ENCODE data around the gene GBP3. TPM values are rescaled to one million over a fixed set of nuclear protein-coding genes. Genes with fewer than 3 reads are reported as not detected.
A peak's percentile ranks its signal among the peaks of the same experiment; 100 is the strongest.

Gene GBP3
- total and polyA plus RNA-seq, 8 donors, result 2.1 to 18.4 (median 3.9) TPM

- H3K4me3 ChIP-seq, result no peak overlapping the region
- TF ChIP-seq CTCF (IDR thresholded peaks at IDR 0.05), result no peak
Measured at GRCh38 chr1:89044970-89045721, 22.5 kb upstream of the GBP3 start.

GRCh38 chr1:89043940-89044339 is 21.3 kb upstream of the GBP3 start:
- H3K4me1 ChIP-seq, result no peaks in the 10 kb centered on the region
- no peaks in the 10 kb centered on the region for H3K36me3 ChIP-seq
- no peak for FAIRE-seq
- TF ChIP-seq CTCF (IDR thresholded peaks at IDR 0.05), result no peak
- WGBS, 2 donors, result 78 to 80% methylated on average over 5 of the region's 5 CpGs
- H3K9me3 ChIP-seq, result no peaks in the 10 kb centered on the region
- DNase-seq, result peak in 1 of 6 donors; percentile 34
- intact Hi-C loops (cut with DNase I), result no loop called here
- H3K27me3 ChIP-seq, result no peaks in the 10 kb centered on the region
- no peak overlapping the region for H3K4me3 ChIP-seq
- no peak overlapping the region for H3K27ac ChIP-seq
- ATAC-seq, result no peak

More at GRCh38 chr1:89044970-89045721, 22.5 kb upstream of the GBP3 start:
- WGBS, 2 donors, result 47 to 51% methylated on average over 2 of the region's 2 CpGs
- H3K9me3 ChIP-seq, result no peaks in the 10 kb centered on the region
- no peaks in the 10 kb centered on the region for H3K27me3 ChIP-seq
- no peaks in the 10 kb centered on the region for H3K4me1 ChIP-seq
- FAIRE-seq (peak; percentile 47), ATAC-seq (peak in 2 of 4 donors; percentile 35 to 49), DNase-seq (no peak)
- no peak overlapping the region for H3K27ac ChIP-seq
- intact Hi-C loops (cut with DNase I), result no loop called here
- H3K36me3 ChIP-seq, result no peaks in the 10 kb centered on the region

GRCh38 chr1:89042491-89042890 is 19.8 kb upstream of the GBP3 start:
- H3K4me3 ChIP-seq, result no peak overlapping the region
- peak in 1 of 6 donors; percentile 31 for DNase-seq
- FAIRE-seq, result no peak
- H3K36me3 ChIP-seq, result no peaks in the 10 kb centered on the region
- no peaks in the 10 kb centered on the region for H3K27me3 ChIP-seq
- no peaks in the 10 kb centered on the region for H3K9me3 ChIP-seq
- TF ChIP-seq CTCF (IDR thresholded peaks at IDR 0.05), result no peak
- intact Hi-C loops (cut with DNase I), result no loop called here
- ATAC-seq, result no peak
- WGBS, 2 donors, result 94 to 96% methylated on average over 7 of the region's 7 CpGs
- H3K4me1 ChIP-seq, result no peaks in the 10 kb centered on the region
- no peak overlapping the region for H3K27ac ChIP-seq

GRCh38 chr1:89041721-89042120 is 19.1 kb upstream of the GBP3 start:
- no peak for TF ChIP-seq CTCF (IDR thresholded peaks at IDR 0.05)
- WGBS, 2 donors, result 85% methylated on average over 1 of the region's 1 CpG
- no peak for DNase-seq

GRCh38 chr1:89041119-89041641 is 18.5 kb upstream of the GBP3 start:
- intact Hi-C loops (cut with DNase I), result no loop called here
- FAIRE-seq, result no peak

More at GRCh38 chr1:89041721-89042120, 19.1 kb upstream of the GBP3 start:
- no peaks in the 10 kb centered on the region for H3K4me1 ChIP-seq
- H3K27me3 ChIP-seq, result no peaks in the 10 kb centered on the region
- no peak overlapping the region for H3K27ac ChIP-seq
- H3K9me3 ChIP-seq, result no peaks in the 10 kb centered on the region
- ATAC-seq, result no peak
- intact Hi-C loops (cut with DNase I), result no loop called here
- no peak overlapping the region for H3K4me3 ChIP-seq
- FAIRE-seq, result no peak
- no peaks in the 10 kb centered on the region for H3K36me3 ChIP-seq

More at GRCh38 chr1:89041119-89041641, 18.5 kb upstream of the GBP3 start:
- no peak for DNase-seq
- Histone ChIP-seq H3K27me3 (no peaks in the 10 kb centered on the region), H3K9me3 (no peaks in the 10 kb centered on the region), H3K36me3 (no peaks in the 10 kb centered on the region), H3K4me1 (no peaks in the 10 kb centered on the region), H3K27ac (no peak overlapping the region), H3K4me3 (no peak overlapping the region)
- TF ChIP-seq CTCF (IDR thresholded peaks at IDR 0.05), result no peak
- WGBS, 2 donors, result 68 to 70% methylated on average over 3 of the region's 3 CpGs
- no peak for ATAC-seq

Measured in pancreas (tissue), 10 donors.